Measurements from ENCODE around the gene SPRR3. TPM values are rescaled to one million over a fixed set of nuclear protein-coding genes. Genes with fewer than 3 reads are reported as not detected.

The SPRR3 gene
- total RNA-seq, 2 experiments from 2014 or later = not detected

- Mint-ChIP-seq H3K4me3 (no peak overlapping the region), H3K36me3 (ENCODE audit: low read depth) (no peaks in the 10 kb centered on the region), H3K27ac (no peak overlapping the region), H3K4me1 (peaks cover 22% of the 10 kb centered on the region), H3K9me3 (no peaks in the 10 kb centered on the region), H3K27me3 (peaks cover 9% of the 10 kb centered on the region)
- DNase-seq = no peak
- ChIA-PET POLR2A (no interaction called here), CTCF (no interaction called here)
Observed at GRCh38 chr1:152969036-152969435, 32.5 kb upstream of the SPRR3 start.

GRCh38 chr1:152970495-152970894 is 31.1 kb upstream of the SPRR3 start, which contains the start of gene SPRR4:
TSS of gene SPRR4 (plus strand) at chr1:152970648. CDS start at chr1:152971891, 1,243 bp downstream.
- DNase-seq = no peak
- Mint-ChIP-seq H3K4me1 (peaks cover 22% of the 10 kb centered on the region), H3K36me3 (ENCODE audit: low read depth) (no peaks in the 10 kb centered on the region), H3K9me3 (no peaks in the 10 kb centered on the region), H3K27ac (no peak within 1 kb of the TSS), H3K27me3 (peaks cover 12% of the 10 kb centered on the region), H3K4me3 (no peak within 1 kb of the TSS)
- CTCF ChIA-PET = no interaction called here
- POLR2A ChIA-PET = no interaction called here

- Mint-ChIP-seq H3K4me3 (no peak overlapping the region), H3K9me3 (no peaks in the 10 kb centered on the region), H3K36me3 (ENCODE audit: low read depth) (no peaks in the 10 kb centered on the region), H3K27me3 (peaks cover 20% of the 10 kb centered on the region), H3K4me1 (peaks cover 13% of the 10 kb centered on the region), H3K27ac (no peak overlapping the region)
- ChIA-PET POLR2A (no interaction called here), CTCF (no interaction called here)
- DNase-seq = no peak
Observed at GRCh38 chr1:152972196-152972886, 29.2 kb upstream of the SPRR3 start.

GRCh38 chr1:152976688-152977087 is 24.9 kb upstream of the SPRR3 start:
- DNase-seq = no peak
- H3K9me3 Mint-ChIP-seq = no peaks in the 10 kb centered on the region
- ChIA-PET POLR2A (no interaction called here), CTCF (no interaction called here)
- peaks cover 20% of the 10 kb centered on the region for H3K27me3 Mint-ChIP-seq
- no peaks in the 10 kb centered on the region for H3K36me3 Mint-ChIP-seq (ENCODE audit: low read depth)
- no peaks in the 10 kb centered on the region for H3K4me1 Mint-ChIP-seq
- no peak overlapping the region for H3K4me3 Mint-ChIP-seq
- no peak overlapping the region for H3K27ac Mint-ChIP-seq

- Mint-ChIP-seq H3K9me3 (no peaks in the 10 kb centered on the region), H3K27ac (no peak overlapping the region), H3K27me3 (peaks cover 16% of the 10 kb centered on the region), H3K4me1 (no peaks in the 10 kb centered on the region), H3K36me3 (ENCODE audit: low read depth) (no peaks in the 10 kb centered on the region), H3K4me3 (no peak overlapping the region)
- DNase-seq = no peak
- CTCF ChIA-PET = no interaction called here
- POLR2A ChIA-PET = no interaction called here
Observed at GRCh38 chr1:152977614-152978013, 23.9 kb upstream of the SPRR3 start.

- no peak overlapping the region for H3K27ac Mint-ChIP-seq
- POLR2A ChIA-PET = no interaction called here
- DNase-seq = no peak
- H3K36me3 Mint-ChIP-seq (ENCODE audit: low read depth) = no peaks in the 10 kb centered on the region
- CTCF ChIA-PET = no interaction called here
- no peaks in the 10 kb centered on the region for H3K4me1 Mint-ChIP-seq
- H3K9me3 Mint-ChIP-seq = no peaks in the 10 kb centered on the region
- H3K4me3 Mint-ChIP-seq = no peak overlapping the region
- peaks cover 13% of the 10 kb centered on the region for H3K27me3 Mint-ChIP-seq
Observed at GRCh38 chr1:152980676-152981075, 20.9 kb upstream of the SPRR3 start.

- DNase-seq = no peak
- CTCF ChIA-PET = no interaction called here
- Mint-ChIP-seq H3K4me1 (no peaks in the 10 kb centered on the region), H3K27me3 (peaks cover 11% of the 10 kb centered on the region), H3K9me3 (no peaks in the 10 kb centered on the region), H3K4me3 (no peak overlapping the region), H3K27ac (no peak overlapping the region), H3K36me3 (ENCODE audit: low read depth) (no peaks in the 10 kb centered on the region)
- POLR2A ChIA-PET = no interaction called here
Observed at GRCh38 chr1:152981146-152981871, 20.2 kb upstream of the SPRR3 start.

- no peak for DNase-seq
- ChIA-PET CTCF (no interaction called here), POLR2A (no interaction called here)
- Mint-ChIP-seq H3K9me3 (no peaks in the 10 kb centered on the region), H3K36me3 (ENCODE audit: low read depth) (no peaks in the 10 kb centered on the region), H3K27me3 (peaks cover 10% of the 10 kb centered on the region), H3K27ac (no peak overlapping the region), H3K4me3 (no peak overlapping the region), H3K4me1 (no peaks in the 10 kb centered on the region)
Observed at GRCh38 chr1:152982076-152982475, 19.5 kb upstream of the SPRR3 start.

GRCh38 chr1:152983234-152983633 is 18.3 kb upstream of the SPRR3 start:
- Mint-ChIP-seq H3K27me3 (peaks cover 13% of the 10 kb centered on the region), H3K4me1 (no peaks in the 10 kb centered on the region), H3K36me3 (ENCODE audit: low read depth) (no peaks in the 10 kb centered on the region), H3K4me3 (no peak overlapping the region), H3K27ac (no peak overlapping the region), H3K9me3 (no peaks in the 10 kb centered on the region)
- DNase-seq = no peak
- ChIA-PET CTCF (no interaction called here), POLR2A (no interaction called here)

- no peak within 1 kb of the TSS for H3K27ac Mint-ChIP-seq
- H3K36me3 Mint-ChIP-seq (ENCODE audit: low read depth) = no peaks in the 10 kb centered on the region
- ChIA-PET POLR2A (no interaction called here), CTCF (no interaction called here)
- H3K27me3 Mint-ChIP-seq = peaks cover 17% of the 10 kb centered on the region
- no peak within 1 kb of the TSS for H3K4me3 Mint-ChIP-seq
- no peaks in the 10 kb centered on the region for H3K4me1 Mint-ChIP-seq
- no peak for DNase-seq
- H3K9me3 Mint-ChIP-seq = no peaks in the 10 kb centered on the region
Observed at GRCh38 chr1:152983743-152984142, 17.8 kb upstream of the SPRR3 start, which contains the start of gene SPRR1A. TSS of gene SPRR1A (plus strand) at chr1:152984081. CDS start at chr1:152985231, 1,150 bp downstream.

GRCh38 chr1:152986578-152986977 is 15.0 kb upstream of the SPRR3 start:
- ChIA-PET POLR2A (no interaction called here), CTCF (no interaction called here)
- H3K4me3 Mint-ChIP-seq = no peak overlapping the region
- H3K36me3 Mint-ChIP-seq (ENCODE audit: low read depth) = no peaks in the 10 kb centered on the region
- peaks cover 25% of the 10 kb centered on the region for H3K27me3 Mint-ChIP-seq
- H3K27ac Mint-ChIP-seq = no peak overlapping the region
- no peaks in the 10 kb centered on the region for H3K9me3 Mint-ChIP-seq
- H3K4me1 Mint-ChIP-seq = no peaks in the 10 kb centered on the region
- no peak for DNase-seq

GRCh38 chr1:152993186-152993585 is 8.4 kb upstream of the SPRR3 start:
- no peaks in the 10 kb centered on the region for H3K9me3 Mint-ChIP-seq
- POLR2A ChIA-PET = no interaction called here
- H3K4me1 Mint-ChIP-seq = no peaks in the 10 kb centered on the region

GRCh38 chr1:152995842-152996241 is 5.7 kb upstream of the SPRR3 start:
- POLR2A ChIA-PET = no interaction called here
- Mint-ChIP-seq H3K9me3 (no peaks in the 10 kb centered on the region), H3K4me1 (no peaks in the 10 kb centered on the region), H3K4me3 (no peak overlapping the region), H3K27ac (no peak overlapping the region), H3K27me3 (peaks cover 20% of the 10 kb centered on the region), H3K36me3 (ENCODE audit: low read depth) (no peaks in the 10 kb centered on the region)
- CTCF ChIA-PET = no interaction called here
- no peak for DNase-seq

More at GRCh38 chr1:152993186-152993585, 8.4 kb upstream of the SPRR3 start:
- no peak for DNase-seq
- Mint-ChIP-seq H3K36me3 (ENCODE audit: low read depth) (no peaks in the 10 kb centered on the region), H3K27me3 (peaks cover 27% of the 10 kb centered on the region), H3K4me3 (no peak overlapping the region), H3K27ac (no peak overlapping the region)
- CTCF ChIA-PET = no interaction called here

Data from activated CD4-positive, alpha-beta memory T cell treated with anti-CD3 and anti-CD28 coated beads, Interleukin-2, amount 10 ng/mL, durations not matched to agents 7 days and 5 days (primary cell).